H1 (cell line): ENCODE data around the gene NR2C2AP. TPM values are rescaled to one million over a fixed set of nuclear protein-coding genes. Genes with fewer than 3 reads are reported as not detected.

Source experiments
- ASH2L ChIP-seq: fragments of 200-600, 300-600 bp; sonication (generic); IDR thresholded peaks from one replicate; pipeline ENCODE4 v1.7.1; 2017; ENCODE audit warnings: low read length
- ATF3 ChIP-seq: IDR thresholded peaks from 2 replicates; pipeline ENCODE4 v1.6.1; 2011; ENCODE audit warnings: low read depth, mild to moderate bottlenecking, low read length; ENCODE audit not compliant: insufficient read depth
- EGR1 ChIP-seq: IDR thresholded peaks from 2 replicates; pipeline ENCODE4 v1.6.1; 2011; ENCODE audit warnings: low read depth, low read length, borderline replicate concordance
- GABPA ChIP-seq: IDR thresholded peaks from 2 replicates; pipeline ENCODE4 v1.6.1; 2011; ENCODE audit warnings: mild to moderate bottlenecking, low read length, moderate library complexity, borderline replicate concordance; ENCODE audit not compliant: insufficient read depth
- PHF8 ChIP-seq: fragments of 200-600 bp; sonication (generic); conservative IDR thresholded peaks from 2 replicates; pipeline ENCODE4 v1.7.1; 2012; ENCODE audit warnings: low read depth, mild to moderate bottlenecking, inconsistent platforms, low read length, moderate library complexity
- RXRA ChIP-seq: IDR thresholded peaks from 2 replicates; pipeline ENCODE4 v1.6.1; 2011; ENCODE audit warnings: low read depth, mild to moderate bottlenecking, low read length, moderate library complexity; ENCODE audit not compliant: insufficient read depth
- SP1 ChIP-seq: IDR thresholded peaks from 2 replicates; pipeline ENCODE4 v1.6.1; 2011; ENCODE audit warnings: low read depth, low read length
- SP2 ChIP-seq: IDR thresholded peaks from 2 replicates; pipeline ENCODE4 v1.6.1; 2012; ENCODE audit warnings: mild to moderate bottlenecking, low read length, inconsistent platforms
- polyA plus RNA-seq, 7 experiments: library from polyadenylated mRNA; depleted of rRNA in 3 of 7; stranded (reverse) in 5 of 7; unstranded in 2 of 7; fragments of >200 nt in 5 of 7; fragments of 200-250 nt in 2 of 7; gene quantifications; 1 replicate in 5 of 7; 2 replicates in 1 of 7; 4 replicates in 1 of 7; pipeline versions ENCODE4 v1.2.1 to v1.2.3, GENCODE V29; 2011 to 2013; ENCODE audit warnings: missing spikeins in 2 of 7, mixed read lengths in 2 of 7
- total RNA-seq: library from RNA; stranded (reverse); fragmentation: NEBNext Ultra II Directional; extraction: Animal tissue kit (Norgen Biotek cat#: 25700); gene quantifications from 2 replicates; pipeline ENCODE4 v1.2.1, GENCODE V29; 2021
- TF ChIP-seq, protein P1 (sequence below), 3 experiments: IDR thresholded peaks; 1 replicate in 2 of 3; 2 replicates in 1 of 3; pipeline versions ENCODE4 v1.5.1 to v1.6.1; 2011; ENCODE audit warnings: low read length in 3 of 3, mild to moderate bottlenecking in 3 of 3, inconsistent platforms in 2 of 3, low read depth in 1 of 3, moderate library complexity in 1 of 3; ENCODE audit not compliant: insufficient read depth in 1 of 3; ENCODE audit errors: control extremely low read depth in 1 of 3

Gene NR2C2AP
- total and polyA plus RNA-seq, 2 of the 8 experiments (the other 6 are each of a cell fraction or from before 2014, with no cell fraction given): 16.4 to 20.5 TPM

- TF ChIP-seq, protein P1, sequence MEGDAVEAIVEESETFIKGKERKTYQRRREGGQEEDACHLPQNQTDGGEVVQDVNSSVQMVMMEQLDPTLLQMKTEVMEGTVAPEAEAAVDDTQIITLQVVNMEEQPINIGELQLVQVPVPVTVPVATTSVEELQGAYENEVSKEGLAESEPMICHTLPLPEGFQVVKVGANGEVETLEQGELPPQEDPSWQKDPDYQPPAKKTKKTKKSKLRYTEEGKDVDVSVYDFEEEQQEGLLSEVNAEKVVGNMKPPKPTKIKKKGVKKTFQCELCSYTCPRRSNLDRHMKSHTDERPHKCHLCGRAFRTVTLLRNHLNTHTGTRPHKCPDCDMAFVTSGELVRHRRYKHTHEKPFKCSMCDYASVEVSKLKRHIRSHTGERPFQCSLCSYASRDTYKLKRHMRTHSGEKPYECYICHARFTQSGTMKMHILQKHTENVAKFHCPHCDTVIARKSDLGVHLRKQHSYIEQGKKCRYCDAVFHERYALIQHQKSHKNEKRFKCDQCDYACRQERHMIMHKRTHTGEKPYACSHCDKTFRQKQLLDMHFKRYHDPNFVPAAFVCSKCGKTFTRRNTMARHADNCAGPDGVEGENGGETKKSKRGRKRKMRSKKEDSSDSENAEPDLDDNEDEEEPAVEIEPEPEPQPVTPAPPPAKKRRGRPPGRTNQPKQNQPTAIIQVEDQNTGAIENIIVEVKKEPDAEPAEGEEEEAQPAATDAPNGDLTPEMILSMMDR (IDR thresholded peaks at IDR 0.05; ENCODE audit: control extremely low read depth in 1 of 3, insufficient read depth in 1 of 3, low read depth in 1 of 3, low read length in 3 of 3): no peak
- TF ChIP-seq SP1 (no peak), PHF8 (no peak), EGR1 (no peak), ASH2L (no peak), ATF3 (no peak), SP2 (no peak), RXRA (no peak), GABPA (no peak)
Observed at GRCh38 chr19:19229701-19230100, 26.5 kb upstream of the NR2C2AP start (continued).
